B cell (primary cell): ENCODE results near the gene IPO7. TPM values are rescaled to one million over a fixed set of nuclear protein-coding genes. Genes with fewer than 3 reads are reported as not detected.
"Not testable (repeated sequence)": the region's sequence is repeated elsewhere in the genome, so short reads cannot be mapped to it uniquely, and the experiment has no call there.

Experiments
- ATAC-seq: fragments of 200-7000 bp; cut with Tn5 transposase; one replicate; pipeline ENCODE4 v1.10.0; 2021; ENCODE audit warnings: low read depth, mild to moderate bottlenecking, moderate number of reproducible peaks, moderate library complexity
- CTCF ChIA-PET: fragments of 350-600 bp; sonication (Branson Sonifier 250); formaldehyde crosslinking; loops from one replicate; lab custom pipeline; 2021; ENCODE audit warnings: antibody characterized with exemption, inconsistent platforms; lab: Charles Lee
- POLR2A ChIA-PET: fragments of 350-600 bp; sonication (Branson Sonifier 250); formaldehyde crosslinking; loops from one replicate; lab custom pipeline; 2021; ENCODE audit warnings: antibody characterized with exemption; lab: Charles Lee
- DNase-seq: peaks from one replicate; pipeline ENCODE4 v3.0.0; 2013
- H2AFZ ChIP-seq: 2 replicates; pipeline ENCODE4 v1.6.1; 2012; ENCODE audit warnings: mild to moderate bottlenecking, low read depth, low read length; ENCODE audit not compliant: insufficient read depth, poor library complexity, severe bottlenecking
- H3K27ac ChIP-seq, 2 donors: 1 replicate in 1 of 2; 2 replicates in 1 of 2; pipeline ENCODE4 v1.5.1; 2012 to 2013; ENCODE audit warnings: low read length in 2 of 2, mild to moderate bottlenecking in 2 of 2, moderate library complexity in 1 of 2
- H3K27me3 ChIP-seq, 4 experiments: fragments of 200-600 bp in 1 of 4; sonication (generic) in 1 of 4; replicated peaks in 1 of 4; 1 replicate in 2 of 4; 2 replicates in 2 of 4; pipeline versions ENCODE4 v1.6.1 to v1.7.0; 2013 to 2016; ENCODE audit warnings: low read length in 3 of 4, mild to moderate bottlenecking in 2 of 4, mixed read lengths in 1 of 4, moderate library complexity in 1 of 4; ENCODE audit not compliant: insufficient read depth in 4 of 4, control insufficient read depth in 3 of 4; ENCODE audit errors: control extremely low read depth in 1 of 4
- H3K36me3 ChIP-seq, 2 experiments: replicated peaks in 1 of 2; 1 replicate in 1 of 2; 2 replicates in 1 of 2; pipeline versions ENCODE4 v1.6.1 to v1.7.1; 2013; ENCODE audit warnings: low read length in 1 of 2; ENCODE audit not compliant: insufficient read depth in 2 of 2, control insufficient read depth in 1 of 2; ENCODE audit errors: control extremely low read depth in 1 of 2, extremely low read depth in 1 of 2
- H3K4me1 ChIP-seq, 2 donors: fragments of 200-600 bp in 1 of 2; sonication (generic) in 1 of 2; 1 replicate in 1 of 2; 2 replicates in 1 of 2; pipeline versions ENCODE4 v1.5.1 to v1.6.1; 2013 to 2017; ENCODE audit warnings: low read length in 2 of 2; ENCODE audit not compliant: control insufficient read depth in 2 of 2, insufficient read depth in 2 of 2
- H3K4me2 ChIP-seq: replicated peaks from 2 replicates; pipeline ENCODE3; 2012; ENCODE audit warnings: mild to moderate bottlenecking, low read depth, low read length; ENCODE audit not compliant: poor library complexity, severe bottlenecking
- H3K4me3 ChIP-seq, 5 experiments: fragments of 200-600 bp in 1 of 5; sonication (generic) in 1 of 5; 1 replicate in 3 of 5; 2 replicates in 2 of 5; pipeline versions ENCODE4 v1.5.1 to v1.7.0; 2011 to 2016; ENCODE audit warnings: low read length in 4 of 5, mild to moderate bottlenecking in 4 of 5, low read depth in 2 of 5, control low read depth in 1 of 5, moderate library complexity in 1 of 5; ENCODE audit not compliant: insufficient read depth in 1 of 5; ENCODE audit errors: control extremely low read depth in 1 of 5, extremely low read depth in 1 of 5
- H3K79me2 ChIP-seq: fragments of 200-600 bp; sonication (generic); one replicate; pipeline ENCODE4 v1.6.0; 2016; ENCODE audit warnings: low read length; ENCODE audit not compliant: control insufficient read depth, insufficient read depth
- H3K9ac ChIP-seq: fragments of 200-600 bp; sonication (generic); 2 replicates; pipeline ENCODE4 v1.6.1; 2017; ENCODE audit warnings: mild to moderate bottlenecking, low read length, moderate library complexity
- H3K9me3 ChIP-seq, 3 donors: one replicate each; pipeline versions ENCODE4 v1.6.1 to v1.7.1; 2013; ENCODE audit warnings: low read length in 2 of 3; ENCODE audit not compliant: control insufficient read depth in 2 of 3, insufficient read depth in 1 of 3; ENCODE audit errors: control extremely low read depth in 1 of 3
- H4K20me1 ChIP-seq: 2 replicates; pipeline ENCODE4 v1.6.0; 2012; ENCODE audit warnings: mild to moderate bottlenecking, low read length; ENCODE audit not compliant: insufficient read depth, control insufficient read depth, poor library complexity, severe bottlenecking
- H3K27ac Mint-ChIP-seq: one replicate; pipeline ENCODE4 v1.8.0; 2021; ENCODE audit warnings: mixed read lengths
- H3K27me3 Mint-ChIP-seq: one replicate; pipeline ENCODE4 v1.8.0; 2021; ENCODE audit warnings: mixed read lengths
- H3K4me1 Mint-ChIP-seq: one replicate; pipeline ENCODE4 v1.8.0; 2021; ENCODE audit warnings: mixed read lengths
- H3K4me3 Mint-ChIP-seq: one replicate; pipeline ENCODE4 v1.8.0; 2021; ENCODE audit warnings: mixed read lengths
- H3K9me3 Mint-ChIP-seq: one replicate; pipeline ENCODE4 v1.8.0; 2022; ENCODE audit warnings: mixed read lengths; ENCODE audit not compliant: insufficient read depth
- EZH2 ChIP-seq: IDR thresholded peaks from 2 replicates; pipeline ENCODE4 v1.6.1; 2012; ENCODE audit warnings: borderline replicate concordance, low read depth, mild to moderate bottlenecking, moderate library complexity, low read length; ENCODE audit not compliant: insufficient read depth, poor library complexity, severe bottlenecking
- WGBS: methylation state at CpG from one replicate; pipeline ENCODE4 v1.1.5; 2013; ENCODE audit warnings: missing lambda C conversion rate; ENCODE audit not compliant: insufficient coverage; 5-methylcytosine and 5-hydroxymethylcytosine counted together
- intact Hi-C: fragments of 100-400 bp; cut with micrococcal nuclease; formaldehyde crosslinking; loops from one replicate; pipeline ENCODE4 v1.10.0; 2022
- polyA plus RNA-seq: library from polyadenylated mRNA; depleted of rRNA; stranded (reverse); fragments of >200 nt; gene quantifications from 2 replicates; pipeline ENCODE4 v1.2.3, GENCODE V29; 2012
- total RNA-seq, 2 donors: library from RNA; stranded (reverse); fragments of 120-200 nt in 1 of 2; gene quantifications; 1 replicate in 1 of 2; 2 replicates in 1 of 2; pipeline versions ENCODE4 v1.2.3 to v1.2.4, GENCODE V29; 2013 to 2022
- TF ChIP-seq, protein P1 (sequence below): fragments of 200-600 bp; IDR thresholded peaks from one replicate; pipeline ENCODE4 v1.8.0; 2022; ENCODE audit warnings: antibody characterized with exemption, mild to moderate bottlenecking

IPO7 gene
- total and polyA plus RNA-seq, 2 donors (not counting 1 experiment from before 2014, with no cell fraction given), result 9.8 to 53.2 TPM

DNA sequence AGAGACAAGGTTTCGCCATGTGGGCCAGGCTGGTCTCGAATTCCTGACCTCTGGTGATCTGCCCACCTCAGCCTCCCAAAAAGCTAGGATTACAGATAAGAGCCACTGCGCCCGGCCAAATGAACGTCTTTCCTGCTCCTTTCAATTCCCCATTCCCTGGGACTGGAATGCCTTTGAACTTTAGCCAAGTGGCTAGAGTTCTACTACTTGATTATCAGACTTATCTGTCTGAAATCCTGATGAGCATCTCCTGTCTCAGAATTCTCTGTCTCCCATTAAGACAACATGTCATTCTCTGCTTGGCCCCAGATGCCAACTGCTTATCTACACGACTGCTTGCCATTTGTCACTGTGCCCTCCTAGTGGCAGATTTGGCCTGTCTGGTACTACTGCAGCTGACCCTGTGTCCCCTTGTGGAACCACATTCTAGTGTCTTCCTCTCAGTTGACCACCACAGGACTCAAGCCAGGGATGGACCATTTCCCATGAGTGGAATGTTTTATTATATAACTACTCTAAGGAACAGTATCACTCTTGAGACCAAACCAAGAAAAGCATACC, 33.1 kb upstream of the IPO7 start:
- WGBS, result 98% methylated on average over 5 of the region's 6 CpGs
- ATAC-seq (no peak), DNase-seq (no peak)
- Histone ChIP-seq H3K9me3 (no peaks in the 10 kb centered on the region), H3K36me3 (no peaks in the 10 kb centered on the region), H3K4me2 (no peak overlapping the region), H3K27ac (no peak overlapping the region), H3K9ac (no peak overlapping the region), H2AFZ (no peak overlapping the region), H3K4me1 (no peaks in the 10 kb centered on the region), H3K27me3 (no peaks in the 10 kb centered on the region), H3K79me2 (no peaks in the 10 kb centered on the region), H3K4me3 (no peak overlapping the region), H4K20me1 (no peaks in the 10 kb centered on the region)
- no peak for TF ChIP-seq EZH2
- TF ChIP-seq, protein P1, sequence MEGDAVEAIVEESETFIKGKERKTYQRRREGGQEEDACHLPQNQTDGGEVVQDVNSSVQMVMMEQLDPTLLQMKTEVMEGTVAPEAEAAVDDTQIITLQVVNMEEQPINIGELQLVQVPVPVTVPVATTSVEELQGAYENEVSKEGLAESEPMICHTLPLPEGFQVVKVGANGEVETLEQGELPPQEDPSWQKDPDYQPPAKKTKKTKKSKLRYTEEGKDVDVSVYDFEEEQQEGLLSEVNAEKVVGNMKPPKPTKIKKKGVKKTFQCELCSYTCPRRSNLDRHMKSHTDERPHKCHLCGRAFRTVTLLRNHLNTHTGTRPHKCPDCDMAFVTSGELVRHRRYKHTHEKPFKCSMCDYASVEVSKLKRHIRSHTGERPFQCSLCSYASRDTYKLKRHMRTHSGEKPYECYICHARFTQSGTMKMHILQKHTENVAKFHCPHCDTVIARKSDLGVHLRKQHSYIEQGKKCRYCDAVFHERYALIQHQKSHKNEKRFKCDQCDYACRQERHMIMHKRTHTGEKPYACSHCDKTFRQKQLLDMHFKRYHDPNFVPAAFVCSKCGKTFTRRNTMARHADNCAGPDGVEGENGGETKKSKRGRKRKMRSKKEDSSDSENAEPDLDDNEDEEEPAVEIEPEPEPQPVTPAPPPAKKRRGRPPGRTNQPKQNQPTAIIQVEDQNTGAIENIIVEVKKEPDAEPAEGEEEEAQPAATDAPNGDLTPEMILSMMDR, result no peak
- intact Hi-C loops, result no loop called here
- H3K4me1 Mint-ChIP-seq, result no peaks in the 10 kb centered on the region
- ChIA-PET POLR2A (no interaction called here), CTCF (no interaction called here)
- no peak overlapping the region for H3K4me3 Mint-ChIP-seq
- H3K27me3 Mint-ChIP-seq, result peaks cover 27% of the 10 kb centered on the region
- H3K9me3 Mint-ChIP-seq, result no peaks in the 10 kb centered on the region
- no peak overlapping the region for H3K27ac Mint-ChIP-seq

DNA sequence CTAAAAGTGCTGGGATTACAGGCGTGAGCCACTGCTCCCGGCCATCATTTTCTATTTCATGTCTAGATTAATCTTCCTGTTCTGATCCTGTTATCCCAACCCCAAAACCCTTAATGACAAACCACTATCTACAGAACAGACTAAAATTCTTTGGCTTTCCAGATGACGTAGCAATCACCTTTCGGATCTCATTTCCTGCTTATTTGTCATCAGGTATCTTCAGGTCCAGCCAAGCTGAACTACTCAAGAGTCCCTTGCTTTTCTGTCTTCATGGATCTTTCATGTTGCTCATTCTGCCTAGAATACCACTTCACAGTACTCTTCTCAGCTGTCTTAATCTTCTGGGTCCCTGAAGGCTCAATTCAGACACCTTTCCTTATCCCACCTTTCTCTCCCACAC, 27.4 kb upstream of the IPO7 start:
- no peaks in the 10 kb centered on the region for H3K4me1 Mint-ChIP-seq
- Histone ChIP-seq H3K79me2 (no peaks in the 10 kb centered on the region), H3K27me3 (no peaks in the 10 kb centered on the region), H3K9me3 (no peaks in the 10 kb centered on the region), H3K4me2 (no peak overlapping the region), H2AFZ (no peak overlapping the region), H3K4me3 (no peak overlapping the region), H3K4me1 (no peaks in the 10 kb centered on the region), H3K36me3 (no peaks in the 10 kb centered on the region), H3K27ac (no peak overlapping the region), H4K20me1 (no peaks in the 10 kb centered on the region), H3K9ac (no peak overlapping the region)
- ATAC-seq, result no peak
- no peak overlapping the region for H3K27ac Mint-ChIP-seq
- ChIA-PET POLR2A (no interaction called here), CTCF (no interaction called here)
- TF ChIP-seq EZH2, result no peak
- no peak overlapping the region for H3K4me3 Mint-ChIP-seq
- H3K27me3 Mint-ChIP-seq, result peaks cover 2% of the 10 kb centered on the region
- no peaks in the 10 kb centered on the region for H3K9me3 Mint-ChIP-seq
- intact Hi-C loops, result no loop called here
- no peak for DNase-seq
- 95% methylated on average over 4 of the region's 4 CpGs for WGBS

DNA sequence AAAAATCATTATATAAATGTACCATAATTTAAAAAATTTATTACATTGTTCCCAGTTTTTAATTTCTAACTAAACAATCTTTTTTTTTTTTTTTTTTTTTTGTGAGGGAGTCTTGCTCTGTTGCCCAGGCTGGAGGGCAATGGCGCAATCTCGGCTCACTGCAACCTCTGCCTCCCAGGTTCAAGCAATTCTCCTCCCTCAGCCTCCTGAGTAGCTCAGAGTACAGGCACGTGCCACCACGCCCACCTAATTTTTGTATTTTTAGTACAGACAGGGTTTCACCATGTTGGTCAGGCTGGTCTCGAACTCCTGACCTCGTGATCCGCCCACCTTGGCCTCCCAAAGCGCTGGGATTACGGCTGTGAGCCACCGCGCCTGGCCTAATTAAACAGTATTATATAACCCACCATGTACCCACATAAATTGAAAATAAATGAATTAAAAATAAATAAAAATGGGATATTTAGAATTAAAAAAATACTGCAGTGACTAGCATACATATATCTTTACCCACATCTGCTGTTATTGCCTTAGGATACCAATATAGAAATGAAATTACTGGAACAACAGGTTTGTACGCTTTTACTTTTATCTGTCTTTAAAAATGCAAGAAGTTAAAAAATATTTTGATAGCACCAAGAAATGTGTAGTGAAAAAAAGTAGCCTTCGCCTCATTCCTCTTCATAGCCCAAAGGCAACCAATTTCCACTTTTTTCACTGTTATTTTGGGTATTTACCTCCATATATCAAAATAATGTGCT, 23.4 kb upstream of the IPO7 start:
- H3K27me3 ChIP-seq, H3K4me3 Mint-ChIP-seq, POLR2A ChIA-PET, H3K4me1 ChIP-seq, H3K36me3 ChIP-seq, ATAC-seq, DNase-seq, H4K20me1 ChIP-seq, H3K4me1 Mint-ChIP-seq, H3K9ac ChIP-seq, H3K27me3 Mint-ChIP-seq, H3K27ac Mint-ChIP-seq, CTCF ChIA-PET, intact Hi-C loops, H3K4me3 ChIP-seq, H3K9me3 Mint-ChIP-seq, H3K4me2 ChIP-seq, H3K27ac ChIP-seq, H3K9me3 ChIP-seq, H2AFZ ChIP-seq, H3K79me2 ChIP-seq: not testable (repeated sequence)
- WGBS, result 100% methylated on average over 3 of the region's 13 CpGs
